ENCODE measurements around the gene PRIMA1.

The PRIMA1 gene

GRCh38 chr14:93789228-93790130 lies 1.2 kb upstream of the PRIMA1 start:
- in situ Hi-C loops (cut with MboI; ENCODE audit: low pct_unique_long_range_greater_than_20kb, low sequenced_read_pairs, unreplicated experiment): no loop called here
- TF ChIP-seq CTCF (IDR thresholded peaks at IDR 0.05; ENCODE audit: extremely low read depth, insufficient read depth, missing control alignments): no peak
- no peak for DNase-seq (ENCODE audit: low spot score)

GRCh38 chr14:93788543-93789227 lies 400 bp upstream of the PRIMA1 start:
- no peak for TF ChIP-seq CTCF (IDR thresholded peaks at IDR 0.05; ENCODE audit: extremely low read depth, insufficient read depth, missing control alignments)
- in situ Hi-C loops (cut with MboI; ENCODE audit: low pct_unique_long_range_greater_than_20kb, low sequenced_read_pairs, unreplicated experiment): no loop called here
- DNase-seq (ENCODE audit: low spot score): peak; percentile 40

- in situ Hi-C loops (cut with MboI; ENCODE audit: low pct_unique_long_range_greater_than_20kb, low sequenced_read_pairs, unreplicated experiment): no loop called here
- no peak for TF ChIP-seq CTCF (IDR thresholded peaks at IDR 0.05; ENCODE audit: extremely low read depth, insufficient read depth, missing control alignments)
- no peak for DNase-seq (ENCODE audit: low spot score)
Measured at GRCh38 chr14:93787465-93788292, 606 bp downstream of the PRIMA1 start.

GRCh38 chr14:93785423-93785822 lies 2.9 kb downstream of the PRIMA1 start:
- in situ Hi-C loops (cut with MboI; ENCODE audit: low pct_unique_long_range_greater_than_20kb, low sequenced_read_pairs, unreplicated experiment): no loop called here
- DNase-seq (ENCODE audit: low spot score): no peak
- TF ChIP-seq CTCF (IDR thresholded peaks at IDR 0.05; ENCODE audit: extremely low read depth, insufficient read depth, missing control alignments): no peak

GRCh38 chr14:93784878-93785277 lies 3.4 kb downstream of the PRIMA1 start:
- in situ Hi-C loops (cut with MboI; ENCODE audit: low pct_unique_long_range_greater_than_20kb, low sequenced_read_pairs, unreplicated experiment): no loop called here
- no peak for TF ChIP-seq CTCF (IDR thresholded peaks at IDR 0.05; ENCODE audit: extremely low read depth, insufficient read depth, missing control alignments)
- DNase-seq (ENCODE audit: low spot score): no peak

- in situ Hi-C loops (cut with MboI; ENCODE audit: low pct_unique_long_range_greater_than_20kb, low sequenced_read_pairs, unreplicated experiment): no loop called here
- no peak for TF ChIP-seq CTCF (IDR thresholded peaks at IDR 0.05; ENCODE audit: extremely low read depth, insufficient read depth, missing control alignments)
Measured at GRCh38 chr14:93780813-93781400, 7.4 kb downstream of the PRIMA1 start.

More at GRCh38 chr14:93780813-93781400, 7.4 kb downstream of the PRIMA1 start:
- no peak for DNase-seq (ENCODE audit: low spot score)
